Nephron progenitor cell (in vitro differentiated cells): Measurements from ENCODE around the gene ANXA2.
A peak's percentile ranks its signal among the peaks of the same experiment; 100 is the strongest.

Source experiments
- DNase-seq: peaks from one replicate; pipeline ENCODE4 v3.0.0; 2021
- H3K27ac Mint-ChIP-seq: 2 replicates; pipeline ENCODE4 v1.8.0; 2021; ENCODE audit warnings: mild to moderate bottlenecking, moderate library complexity, mixed read lengths
- H3K27me3 Mint-ChIP-seq: 2 replicates; pipeline ENCODE4 v1.8.0; 2021; ENCODE audit warnings: mild to moderate bottlenecking, low read depth, mixed read lengths; ENCODE audit not compliant: poor library complexity
- H3K36me3 Mint-ChIP-seq: 2 replicates; pipeline ENCODE4 v1.8.0; 2021; ENCODE audit warnings: low read depth, mixed read lengths
- H3K4me1 Mint-ChIP-seq: 2 replicates; pipeline ENCODE4 v1.8.0; 2021; ENCODE audit warnings: mixed read lengths
- H3K4me3 Mint-ChIP-seq: 2 replicates; pipeline ENCODE4 v1.8.0; 2021; ENCODE audit warnings: mild to moderate bottlenecking, moderate library complexity, mixed read lengths
- H3K9me3 Mint-ChIP-seq: 2 replicates; pipeline ENCODE4 v1.8.0; 2021; ENCODE audit warnings: mild to moderate bottlenecking, moderate library complexity, mixed read lengths
- TF ChIP-seq, protein P1 (sequence below): fragments of 200-600 bp; sonication (generic); IDR thresholded peaks from 2 replicates; pipeline ENCODE4 v1.5.0; 2021; ENCODE audit warnings: antibody characterized with exemption

Gene ANXA2

DNA sequence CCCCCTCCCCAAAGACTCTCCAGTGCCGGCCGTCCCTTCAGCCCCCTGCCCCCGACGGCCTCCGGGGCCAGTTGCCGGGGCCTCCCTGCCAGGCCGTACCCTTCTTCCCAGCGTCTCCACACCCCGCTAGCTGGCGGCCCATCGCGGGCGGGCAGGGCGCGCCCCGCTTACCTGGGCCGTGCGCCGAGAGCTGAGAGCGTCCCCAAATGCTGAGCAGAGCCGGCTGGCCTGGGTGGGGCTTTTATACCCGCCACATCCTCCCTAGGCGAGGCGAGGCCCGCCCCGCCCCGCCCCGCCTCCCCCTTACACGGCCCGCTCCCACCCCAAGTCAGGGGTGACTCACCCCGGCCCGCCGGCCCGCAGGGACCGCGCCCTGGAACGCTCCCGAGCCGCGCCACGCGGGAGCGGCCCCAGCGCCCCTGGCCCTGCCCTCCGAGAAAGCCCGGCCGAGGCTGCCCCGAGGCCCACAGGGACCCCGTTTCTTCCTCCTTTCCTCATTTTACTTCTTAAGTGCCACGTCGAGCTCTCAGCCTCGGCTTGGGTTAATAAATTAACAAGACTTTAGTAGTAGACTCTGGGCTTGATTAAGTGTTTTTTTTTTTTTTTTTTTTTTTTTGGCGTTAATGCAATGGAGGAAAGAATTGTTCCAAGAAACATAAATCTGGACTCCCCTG lies at the start of gene ANXA2:
TSS of gene ANXA2 (minus strand) at position 215 of the 674 bp plus-strand sequence. CDS start 11,911 bp downstream, outside the sequence.
- Mint-ChIP-seq H3K4me3 (peak within 1 kb of the TSS; percentile 87), H3K27ac (peak within 1 kb of the TSS; percentile 43), H3K4me1 (peaks cover 69% of the 10 kb centered on the region), H3K36me3 (no peaks in the 10 kb centered on the region), H3K27me3 (peaks cover 6% of the 10 kb centered on the region), H3K9me3 (no peaks in the 10 kb centered on the region)
- TF ChIP-seq, protein P1, sequence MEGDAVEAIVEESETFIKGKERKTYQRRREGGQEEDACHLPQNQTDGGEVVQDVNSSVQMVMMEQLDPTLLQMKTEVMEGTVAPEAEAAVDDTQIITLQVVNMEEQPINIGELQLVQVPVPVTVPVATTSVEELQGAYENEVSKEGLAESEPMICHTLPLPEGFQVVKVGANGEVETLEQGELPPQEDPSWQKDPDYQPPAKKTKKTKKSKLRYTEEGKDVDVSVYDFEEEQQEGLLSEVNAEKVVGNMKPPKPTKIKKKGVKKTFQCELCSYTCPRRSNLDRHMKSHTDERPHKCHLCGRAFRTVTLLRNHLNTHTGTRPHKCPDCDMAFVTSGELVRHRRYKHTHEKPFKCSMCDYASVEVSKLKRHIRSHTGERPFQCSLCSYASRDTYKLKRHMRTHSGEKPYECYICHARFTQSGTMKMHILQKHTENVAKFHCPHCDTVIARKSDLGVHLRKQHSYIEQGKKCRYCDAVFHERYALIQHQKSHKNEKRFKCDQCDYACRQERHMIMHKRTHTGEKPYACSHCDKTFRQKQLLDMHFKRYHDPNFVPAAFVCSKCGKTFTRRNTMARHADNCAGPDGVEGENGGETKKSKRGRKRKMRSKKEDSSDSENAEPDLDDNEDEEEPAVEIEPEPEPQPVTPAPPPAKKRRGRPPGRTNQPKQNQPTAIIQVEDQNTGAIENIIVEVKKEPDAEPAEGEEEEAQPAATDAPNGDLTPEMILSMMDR: no peak
- DNase-seq: peak; percentile 57

GRCh38 chr15:60444289-60444912 lies 46.6 kb upstream of the ANXA2 start:
- DNase-seq: no peak
- TF ChIP-seq, protein P1: no peak
- Mint-ChIP-seq H3K27ac (no peak overlapping the region), H3K4me3 (no peak overlapping the region), H3K9me3 (no peaks in the 10 kb centered on the region), H3K36me3 (peaks cover 62% of the 10 kb centered on the region), H3K4me1 (no peaks in the 10 kb centered on the region), H3K27me3 (no peaks in the 10 kb centered on the region)

DNA sequence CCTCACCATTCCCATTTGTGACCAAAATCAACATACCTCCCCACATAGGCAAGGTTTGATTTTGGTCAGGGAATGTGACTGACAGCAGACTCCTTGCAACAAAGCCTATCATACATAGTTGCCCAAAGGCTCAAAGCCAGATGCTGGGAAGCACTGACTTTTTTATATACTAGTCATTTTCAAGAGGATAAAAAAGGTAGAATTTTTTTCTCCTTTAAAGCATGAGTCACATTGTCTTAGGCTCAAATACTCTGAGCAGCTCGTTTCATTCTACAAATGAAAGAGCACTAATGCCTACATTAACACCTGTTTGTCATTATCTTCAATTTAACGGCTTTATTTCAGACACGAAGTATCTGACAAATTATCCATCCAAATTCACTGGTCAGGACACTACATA lies 45.0 kb upstream of the ANXA2 start:
- Mint-ChIP-seq H3K27ac (no peak overlapping the region), H3K9me3 (no peaks in the 10 kb centered on the region), H3K36me3 (peaks cover 53% of the 10 kb centered on the region), H3K4me1 (no peaks in the 10 kb centered on the region), H3K27me3 (no peaks in the 10 kb centered on the region), H3K4me3 (no peak overlapping the region)
- TF ChIP-seq, protein P1: no peak
- no peak for DNase-seq

- no peak overlapping the region for H3K27ac Mint-ChIP-seq
- no peaks in the 10 kb centered on the region for H3K27me3 Mint-ChIP-seq
- H3K4me3 Mint-ChIP-seq: no peak overlapping the region
- H3K9me3 Mint-ChIP-seq: no peaks in the 10 kb centered on the region
- H3K4me1 Mint-ChIP-seq: no peaks in the 10 kb centered on the region
- H3K36me3 Mint-ChIP-seq: peaks cover 49% of the 10 kb centered on the region
- no peak for DNase-seq
- TF ChIP-seq, protein P1: no peak
These were observed 44.4 kb upstream of the ANXA2 start for GRCh38 chr15:60442031-60442650.

GRCh38 chr15:60441331-60441730 lies 43.5 kb upstream of the ANXA2 start:
- TF ChIP-seq, protein P1: no peak
- H3K27me3 Mint-ChIP-seq: no peaks in the 10 kb centered on the region
- peak overlapping the region; percentile 58 for H3K27ac Mint-ChIP-seq
- H3K4me1 Mint-ChIP-seq: no peaks in the 10 kb centered on the region
- H3K9me3 Mint-ChIP-seq: no peaks in the 10 kb centered on the region
- H3K4me3 Mint-ChIP-seq: no peak overlapping the region
- H3K36me3 Mint-ChIP-seq: peaks cover 43% of the 10 kb centered on the region
- DNase-seq: no peak
